ENCODE measurements around the gene MRGPRF. TPM values are rescaled to one million over a fixed set of nuclear protein-coding genes. Genes with fewer than 3 reads are reported as not detected.

Gene MRGPRF
- total RNA-seq, 2 experiments from 2014 or later = not detected

DNA sequence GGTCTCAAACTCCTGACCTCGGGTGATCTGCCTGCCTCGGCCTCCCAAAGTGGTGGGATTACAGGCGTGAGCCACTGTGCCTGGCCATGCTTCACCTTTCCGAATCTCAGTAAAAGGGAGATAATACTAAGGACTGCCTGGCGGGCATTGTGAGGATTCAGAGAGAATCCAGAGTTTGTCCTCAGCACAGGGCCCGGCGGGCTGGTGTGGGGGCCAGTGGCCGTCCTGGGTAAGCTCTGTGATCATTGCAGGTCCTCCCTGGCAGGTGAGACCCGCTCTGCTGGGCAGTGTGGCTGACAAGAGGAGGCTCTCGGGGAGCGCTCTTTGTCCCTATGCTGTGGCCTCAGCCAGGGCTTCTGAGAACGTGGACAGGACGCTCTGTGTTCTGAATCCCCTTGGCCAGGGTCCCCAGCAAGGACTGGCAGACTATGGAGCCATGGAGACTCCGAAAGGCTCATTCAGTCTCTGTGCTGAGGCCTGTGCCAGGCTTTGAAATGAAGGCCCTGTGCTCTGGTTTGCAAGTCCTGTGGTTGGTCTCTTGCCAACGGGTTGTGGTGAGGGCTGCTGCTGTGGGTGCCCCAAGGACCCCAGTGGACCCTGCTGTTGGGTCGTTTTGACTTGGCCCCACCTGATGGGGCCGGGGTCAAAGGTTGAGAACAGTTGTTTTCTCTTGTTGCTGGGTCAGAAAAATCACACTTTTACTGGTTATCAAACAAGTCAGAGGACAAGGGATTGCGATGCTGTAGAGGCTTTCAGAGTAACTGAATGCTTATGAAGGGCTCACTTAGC is 37.7 kb upstream of the MRGPRF start:
- ChIA-PET POLR2A (no interaction called here), CTCF (ENCODE audit: unreplicated experiment) (no interaction called here)
- intact Hi-C loops (cut with micrococcal nuclease; ENCODE audit: unreplicated experiment) = no loop called here
- no peak for DNase-seq (ENCODE audit: low spot score)
- Histone ChIP-seq H3K27ac (ENCODE audit: low read depth, low read length, poor library complexity, severe bottlenecking) (peak overlapping the region; percentile 96), H3K4me1 (ENCODE audit: insufficient read depth, low read length, poor library complexity, severe bottlenecking) (peaks cover 86% of the 10 kb centered on the region), H3K36me3 (ENCODE audit: insufficient read depth, low read length) (peaks cover 20% of the 10 kb centered on the region), H3K9me2 (ENCODE audit: insufficient read depth, low read length) (no peaks in the 10 kb centered on the region), H4K20me1 (ENCODE audit: insufficient read depth, low read length) (no peaks in the 10 kb centered on the region), H2AFZ (ENCODE audit: low read length) (no peak overlapping the region), H3K4me2 (ENCODE audit: low read length) (peak overlapping the region; percentile 88), H3K4me3 (ENCODE audit: low read depth, low read length, poor library complexity, severe bottlenecking) (peak overlapping the region; percentile 92), H3K79me2 (ENCODE audit: insufficient read depth, low read depth, low read length) (peaks cover 59% of the 10 kb centered on the region), H3K9me3 (ENCODE audit: low read length) (no peaks in the 10 kb centered on the region)
- BruUV-seq (replicated peaks) = no TSS peak
- TF ChIP-seq, protein P1, sequence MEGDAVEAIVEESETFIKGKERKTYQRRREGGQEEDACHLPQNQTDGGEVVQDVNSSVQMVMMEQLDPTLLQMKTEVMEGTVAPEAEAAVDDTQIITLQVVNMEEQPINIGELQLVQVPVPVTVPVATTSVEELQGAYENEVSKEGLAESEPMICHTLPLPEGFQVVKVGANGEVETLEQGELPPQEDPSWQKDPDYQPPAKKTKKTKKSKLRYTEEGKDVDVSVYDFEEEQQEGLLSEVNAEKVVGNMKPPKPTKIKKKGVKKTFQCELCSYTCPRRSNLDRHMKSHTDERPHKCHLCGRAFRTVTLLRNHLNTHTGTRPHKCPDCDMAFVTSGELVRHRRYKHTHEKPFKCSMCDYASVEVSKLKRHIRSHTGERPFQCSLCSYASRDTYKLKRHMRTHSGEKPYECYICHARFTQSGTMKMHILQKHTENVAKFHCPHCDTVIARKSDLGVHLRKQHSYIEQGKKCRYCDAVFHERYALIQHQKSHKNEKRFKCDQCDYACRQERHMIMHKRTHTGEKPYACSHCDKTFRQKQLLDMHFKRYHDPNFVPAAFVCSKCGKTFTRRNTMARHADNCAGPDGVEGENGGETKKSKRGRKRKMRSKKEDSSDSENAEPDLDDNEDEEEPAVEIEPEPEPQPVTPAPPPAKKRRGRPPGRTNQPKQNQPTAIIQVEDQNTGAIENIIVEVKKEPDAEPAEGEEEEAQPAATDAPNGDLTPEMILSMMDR (conservative IDR thresholded peaks at IDR 0.05; ENCODE audit: low read length) = no peak
- TF ChIP-seq EZH2phosphoT487 (IDR thresholded peaks at IDR 0.05; ENCODE audit: borderline replicate concordance, low read depth, low read length) = no peak

DNA sequence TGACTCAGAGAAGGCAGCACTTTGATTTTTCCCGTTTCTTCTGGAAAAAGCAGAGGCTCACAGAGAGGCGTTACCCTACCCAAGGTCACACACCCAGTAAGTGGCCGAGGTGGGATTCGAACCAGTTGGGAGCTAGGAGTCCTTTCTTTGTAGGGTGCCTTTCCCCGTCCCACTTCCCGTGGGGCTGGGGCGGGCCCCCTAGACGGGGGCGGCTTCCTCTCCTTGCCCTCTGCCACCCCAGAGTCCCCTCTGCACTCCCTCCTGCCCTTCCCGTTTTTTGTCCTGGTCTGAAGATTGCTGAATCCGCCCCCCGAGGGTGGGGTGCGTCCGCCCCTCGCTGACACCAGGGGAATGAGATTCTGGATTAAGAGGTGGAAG is 36.4 kb upstream of the MRGPRF start:
- Histone ChIP-seq H3K27ac (ENCODE audit: low read depth, low read length, poor library complexity, severe bottlenecking) (peak overlapping the region; percentile 96), H3K36me3 (ENCODE audit: insufficient read depth, low read length) (peaks cover 9% of the 10 kb centered on the region), H4K20me1 (ENCODE audit: insufficient read depth, low read length) (no peaks in the 10 kb centered on the region), H3K4me2 (ENCODE audit: low read length) (peak overlapping the region; percentile 88), H3K9me2 (ENCODE audit: insufficient read depth, low read length) (no peaks in the 10 kb centered on the region), H3K4me1 (ENCODE audit: insufficient read depth, low read length, poor library complexity, severe bottlenecking) (peaks cover 80% of the 10 kb centered on the region), H3K79me2 (ENCODE audit: insufficient read depth, low read depth, low read length) (peaks cover 54% of the 10 kb centered on the region), H3K4me3 (ENCODE audit: low read depth, low read length, poor library complexity, severe bottlenecking) (peak overlapping the region; percentile 92), H3K9me3 (ENCODE audit: low read length) (no peaks in the 10 kb centered on the region), H2AFZ (ENCODE audit: low read length) (no peak overlapping the region)
- BruUV-seq (replicated peaks) = no TSS peak
- ChIA-PET POLR2A (interaction anchor here (0.6 kb wide), 1 partner anchor 13 kb away, joined by 3 read pairs; no protein-coding TSS in a partner anchor), CTCF (ENCODE audit: unreplicated experiment) (no interaction called here)
- intact Hi-C loops (cut with micrococcal nuclease; ENCODE audit: unreplicated experiment) = no loop called here
- DNase-seq (ENCODE audit: low spot score) = peak; percentile 44
- TF ChIP-seq, protein P1 (conservative IDR thresholded peaks at IDR 0.05; ENCODE audit: low read length) = no peak
- TF ChIP-seq EZH2phosphoT487 (IDR thresholded peaks at IDR 0.05; ENCODE audit: borderline replicate concordance, low read depth, low read length) = no peak
